Measurements from ENCODE around the gene ZNF70. TPM values are rescaled to one million over a fixed set of nuclear protein-coding genes. Genes with fewer than 3 reads are reported as not detected.

The ZNF70 gene
- total and polyA plus RNA-seq, 2 of the 13 experiments (the other 11 are each of a cell fraction or from before 2014, with no cell fraction given): 0.62 to 3.6 TPM

- TF ChIP-seq HOXD1 (CRISPR knock-in tag; IDR thresholded peaks at IDR 0.05): 0 out of 2 replicates have a peak, but pooled peaks have one; percentile 55
- no peak for TF ChIP-seq ATAD3A (CRISPR knock-in tag; IDR thresholded peaks at IDR 0.05)
- TF ChIP-seq HHEX (CRISPR knock-in tag; IDR thresholded peaks at IDR 0.05): peak; percentile 72; the same call in 1 of the 2 replicates
- no peak; the same call in 1 of the 2 replicates for TF ChIP-seq ZNF33B (CRISPR knock-in tag; IDR thresholded peaks at IDR 0.05)
Observed at GRCh38 chr22:23774114-23774921, 23.4 kb upstream of the ZNF70 start (continued).

GRCh38 chr22:23773483-23774113, 22.7 kb upstream of the ZNF70 start:
- CTCF ChIA-PET (ENCODE audit: low intra/inter-chr PET ratio, low total read pairs): no interaction called here
- no peaks in the 10 kb centered on the region for H4K20me1 ChIP-seq (ENCODE audit: insufficient read depth, low read length)
- peak overlapping the region; percentile 85 for H3K9ac ChIP-seq (ENCODE audit: insufficient read depth, low read depth, low read length)
- H3K36me3 ChIP-seq (replicated peaks in 1 of 2; ENCODE audit: control insufficient read depth in 1 of 2, insufficient read depth in 2 of 2, low read length in 2 of 2): no peaks in the 10 kb centered on the region
- DNase-seq (ENCODE audit: low spot score) (no peak), ATAC-seq (peak; percentile 58), FAIRE-seq (no peak)
- no peaks in the 10 kb centered on the region; a peak in 1 of 5 replicates for H3K27me3 ChIP-seq (ENCODE audit: control insufficient read depth in 1 of 2, insufficient read depth in 2 of 2, low read length in 2 of 2)
- BruUV-seq (replicated peaks): TSS peak; percentile 65
- peak overlapping the region; percentile 75 for H3K27ac ChIP-seq (ENCODE audit: extremely low read length, insufficient read depth, low read length)
- intact Hi-C loops (cut with micrococcal nuclease; ENCODE audit: unreplicated experiment): loop anchor here (1.0 kb wide), 1 partner anchor 11 kb away; no protein-coding TSS in a partner anchor
- WGBS (ENCODE audit: low lambda C conversion rate): 2% methylated on average over 4 of the region's 7 CpGs
- H2AFZ ChIP-seq (ENCODE audit: low read length): no peak overlapping the region
- H3K79me2 ChIP-seq (ENCODE audit: insufficient read depth, low read length): peaks cover 2% of the 10 kb centered on the region
- H3K4me2 ChIP-seq (ENCODE audit: low read depth, low read length): peak overlapping the region; percentile 90
- H3K4me1 ChIP-seq (ENCODE audit: insufficient read depth, low read length): peaks cover 82% of the 10 kb centered on the region
- peak overlapping the region; percentile 71 to 90 (median 75) for H3K4me3 ChIP-seq (replicated peaks in 1 of 3; ENCODE audit: insufficient read depth in 1 of 3, low read depth in 2 of 3, low read length in 3 of 3)
- H3K9me3 ChIP-seq (ENCODE audit: low read length): no peaks in the 10 kb centered on the region
- POLR2A ChIA-PET: interaction anchor here (0.5 to 6.6 kb wide), 18 partner anchors 8 to 237 kb away, joined by 3 to 201 read pairs (median 7); partner anchors contain the start of genes C22orf15, CABIN1, MIF and SLC2A11
- in situ Hi-C loops (cut with HindIII; ENCODE audit: extremely low pct_ligation_motif_present, low pct_unique_long_range_greater_than_20kb): no loop called here
- TF ChIP-seq DMTF1 (CRISPR knock-in tag; IDR thresholded peaks at IDR 0.05): 0 out of 2 replicates have a peak, but pooled peaks have one; percentile 60
- no peak for TF ChIP-seq ZNF10 (CRISPR knock-in tag; IDR thresholded peaks at IDR 0.05; ENCODE audit: borderline replicate concordance, low read depth)
- TF ChIP-seq ZNF225 (CRISPR knock-in tag; IDR thresholded peaks at IDR 0.05): 0 out of 2 replicates have a peak, but pooled peaks have one; percentile 8
- 0 out of 2 replicates have a peak, but pooled peaks have one; percentile 7 for TF ChIP-seq ZBTB38 (CRISPR knock-in tag; IDR thresholded peaks at IDR 0.05)
- TF ChIP-seq SP4 (CRISPR knock-in tag; IDR thresholded peaks at IDR 0.05): 0 out of 2 replicates have a peak, but pooled peaks have one; percentile 25
- TF ChIP-seq ZBTB20 (CRISPR knock-in tag; IDR thresholded peaks at IDR 0.05; ENCODE audit: borderline replicate concordance, low read depth): no peak
- TF ChIP-seq CBX5 (CRISPR knock-in tag; IDR thresholded peaks at IDR 0.05; ENCODE audit: borderline replicate concordance): 0 out of 2 replicates have a peak, but pooled peaks have one; percentile 11
- TF ChIP-seq ZFX (CRISPR knock-in tag; IDR thresholded peaks at IDR 0.05; ENCODE audit: low read depth): 0 out of 2 replicates have a peak, but pooled peaks have one; percentile 14
- no peak for TF ChIP-seq BATF2 (CRISPR knock-in tag; IDR thresholded peaks at IDR 0.05)
- 0 out of 2 replicates have a peak, but pooled peaks have one; percentile 5 for TF ChIP-seq GTF3A (CRISPR knock-in tag; conservative IDR thresholded peaks at IDR 0.05)
- TF ChIP-seq TCF12 (IDR thresholded peaks at IDR 0.05): no peak
- TF ChIP-seq TCF12 (CRISPR knock-in tag; IDR thresholded peaks at IDR 0.05): no peak
- TF ChIP-seq SAFB2 (CRISPR knock-in tag; IDR thresholded peaks at IDR 0.05; ENCODE audit: borderline replicate concordance, low read depth): peak; percentile 50; the same call in 1 of the 2 replicates
- peak; percentile 3; the same call in 1 of the 2 replicates for TF ChIP-seq KDM2A (CRISPR knock-in tag; IDR thresholded peaks at IDR 0.05; ENCODE audit: borderline replicate concordance, low read depth)
